C4-2B (cell line): ENCODE data around the gene UBALD1.

Experiments used
- CTCF ChIP-seq: fragments of 450-650 bp; conservative IDR thresholded peaks from 2 replicates; pipeline ENCODE4 v1.5.1; 2017; ENCODE audit warnings: mild to moderate bottlenecking
- ZFX ChIP-seq: fragments of 450-650 bp; IDR thresholded peaks from 2 replicates; pipeline ENCODE4 v1.6.1; 2017

DNA sequence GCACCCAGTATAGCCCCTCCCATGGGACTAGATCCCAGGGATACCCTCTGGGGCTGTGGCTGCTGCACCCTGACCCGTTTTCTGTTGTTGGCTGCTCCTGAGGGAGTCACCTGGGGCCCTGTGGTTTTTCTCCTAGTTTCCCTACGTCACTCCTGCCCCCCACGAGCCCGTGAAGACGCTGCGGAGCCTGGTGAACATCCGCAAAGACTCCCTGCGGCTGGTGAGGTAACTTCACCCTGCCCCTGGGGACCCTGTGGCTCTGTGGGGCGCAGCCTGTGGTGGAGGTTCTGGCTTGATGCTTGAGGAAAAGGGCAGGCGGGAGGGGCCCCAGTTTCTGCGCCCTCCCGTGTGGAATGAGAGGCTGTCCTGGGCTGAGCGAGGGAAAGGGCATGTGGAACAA, 37.1 kb upstream of the UBALD1 start:
- TF ChIP-seq CTCF (no peak), ZFX (no peak)
